Endodermal cell (in vitro differentiated cells): ENCODE results near the gene CAMKMT. TPM values are rescaled to one million over a fixed set of nuclear protein-coding genes. Genes with fewer than 3 reads are reported as not detected.

ENCODE experiments used
- DNase-seq: peaks from one replicate; pipeline ENCODE4 v3.0.0-alpha.2; 2017
- H3K27ac ChIP-seq: 2 replicates; pipeline ENCODE4 v1.5.1; 2013; ENCODE audit warnings: mild to moderate bottlenecking, low read depth, low read length, moderate library complexity
- H3K27me3 ChIP-seq: 2 replicates; pipeline ENCODE4 v1.6.1; 2013; ENCODE audit warnings: mild to moderate bottlenecking, low read length, moderate library complexity; ENCODE audit not compliant: insufficient read depth, control insufficient read depth, poor library complexity, severe bottlenecking
- H3K36me3 ChIP-seq: 2 replicates; pipeline ENCODE4 v1.7.0; 2013; ENCODE audit warnings: mild to moderate bottlenecking, low read length, moderate library complexity; ENCODE audit not compliant: control insufficient read depth, insufficient read depth
- H3K4me1 ChIP-seq: one replicate; pipeline ENCODE4 v1.7.0; 2013; ENCODE audit warnings: low read length; ENCODE audit not compliant: control insufficient read depth, insufficient read depth
- H3K4me3 ChIP-seq: 2 replicates; pipeline ENCODE4 v1.5.1; 2013; ENCODE audit warnings: mild to moderate bottlenecking, low read length, moderate library complexity
- H3K9ac ChIP-seq: 2 replicates; pipeline ENCODE4 v1.6.1; 2013; ENCODE audit warnings: mild to moderate bottlenecking, low read length, moderate library complexity; ENCODE audit not compliant: poor library complexity, severe bottlenecking; ENCODE audit errors: extremely low read depth
- H3K9me3 ChIP-seq: 2 replicates; pipeline ENCODE4 v1.6.1; 2013; ENCODE audit warnings: mild to moderate bottlenecking, low read length, moderate library complexity; ENCODE audit not compliant: control insufficient read depth
- H3K27ac Mint-ChIP-seq: 2 replicates; pipeline ENCODE4 v1.8.0; 2020; ENCODE audit warnings: mixed read lengths
- H3K27me3 Mint-ChIP-seq: 2 replicates; pipeline ENCODE4 v1.8.0; 2021; ENCODE audit warnings: mild to moderate bottlenecking, mixed read lengths; ENCODE audit not compliant: insufficient read depth
- H3K36me3 Mint-ChIP-seq: 2 replicates; pipeline ENCODE4 v1.8.0; 2020; ENCODE audit warnings: low read depth, mixed read lengths
- H3K4me1 Mint-ChIP-seq: 2 replicates; pipeline ENCODE4 v1.8.0; 2020; ENCODE audit warnings: mixed read lengths
- H3K4me3 Mint-ChIP-seq: 2 replicates; pipeline ENCODE4 v1.8.0; 2020; ENCODE audit warnings: mild to moderate bottlenecking, moderate library complexity, mixed read lengths
- H3K9me3 Mint-ChIP-seq: 2 replicates; pipeline ENCODE4 v1.8.0; 2020; ENCODE audit warnings: mild to moderate bottlenecking, mixed read lengths
- CTCF ChIP-seq: fragments of 200-600 bp; sonication (generic); conservative IDR thresholded peaks from 2 replicates; pipeline ENCODE4 v1.5.0; 2021; ENCODE audit warnings: antibody characterized with exemption, mild to moderate bottlenecking
- WGBS, 2 experiments: methylation state at CpG; one replicate each; pipeline versions ENCODE4 v1.1.5 to v1.1.7; 2013; ENCODE audit warnings: missing lambda C conversion rate in 2 of 2, mixed read lengths in 1 of 2; ENCODE audit not compliant: insufficient coverage in 1 of 2, insufficient read length in 1 of 2; 5-methylcytosine and 5-hydroxymethylcytosine counted together
- total RNA-seq, 2 donors: library from RNA; stranded (reverse); fragmentation: NEBNext Ultra II Directional in 1 of 2; extraction: Animal tissue kit (Norgen Biotek cat#: 25700) in 1 of 2; gene quantifications; 2 replicates in 1 of 2; 3 replicates in 1 of 2; pipeline ENCODE4 v1.2.1, GENCODE V29; 2021

Gene CAMKMT
- total RNA-seq, 2 donors from 2014 or later, result 31.4 to 57.5 TPM

GRCh38 chr2:44579115-44579836, 217.5 kb downstream of the CAMKMT start:
- Histone ChIP-seq H3K9ac (no peak overlapping the region), H3K4me1 (peaks cover 6% of the 10 kb centered on the region), H3K9me3 (no peaks in the 10 kb centered on the region), H3K36me3 (no peaks in the 10 kb centered on the region), H3K27ac (no peak overlapping the region), H3K27me3 (no peaks in the 10 kb centered on the region), H3K4me3 (no peak overlapping the region)
- Mint-ChIP-seq H3K4me1 (peaks cover 10% of the 10 kb centered on the region), H3K9me3 (no peaks in the 10 kb centered on the region), H3K36me3 (no peaks in the 10 kb centered on the region), H3K4me3 (no peak overlapping the region), H3K27ac (no peak overlapping the region), H3K27me3 (no peaks in the 10 kb centered on the region)
- DNase-seq, result no peak
- WGBS, 2 experiments, result 83 to 88% methylated on average over 6 of the region's 6 CpGs
- TF ChIP-seq CTCF, result no peak

- no peaks in the 10 kb centered on the region for H3K27me3 ChIP-seq
- H3K9ac ChIP-seq, result no peak overlapping the region
- Mint-ChIP-seq H3K4me3 (no peak overlapping the region), H3K36me3 (no peaks in the 10 kb centered on the region), H3K9me3 (no peaks in the 10 kb centered on the region), H3K27ac (no peak overlapping the region), H3K27me3 (no peaks in the 10 kb centered on the region), H3K4me1 (peaks cover 10% of the 10 kb centered on the region)
- no peak for TF ChIP-seq CTCF
- no peaks in the 10 kb centered on the region for H3K36me3 ChIP-seq
- no peak overlapping the region for H3K27ac ChIP-seq
- no peak overlapping the region for H3K4me3 ChIP-seq
- H3K9me3 ChIP-seq, result no peaks in the 10 kb centered on the region
- H3K4me1 ChIP-seq, result peaks cover 6% of the 10 kb centered on the region
- 93 to 94% methylated on average over 2 of the region's 2 CpGs for WGBS, 2 experiments
- DNase-seq, result no peak
These were observed 218.1 kb downstream of the CAMKMT start for GRCh38 chr2:44579837-44580230.

DNA sequence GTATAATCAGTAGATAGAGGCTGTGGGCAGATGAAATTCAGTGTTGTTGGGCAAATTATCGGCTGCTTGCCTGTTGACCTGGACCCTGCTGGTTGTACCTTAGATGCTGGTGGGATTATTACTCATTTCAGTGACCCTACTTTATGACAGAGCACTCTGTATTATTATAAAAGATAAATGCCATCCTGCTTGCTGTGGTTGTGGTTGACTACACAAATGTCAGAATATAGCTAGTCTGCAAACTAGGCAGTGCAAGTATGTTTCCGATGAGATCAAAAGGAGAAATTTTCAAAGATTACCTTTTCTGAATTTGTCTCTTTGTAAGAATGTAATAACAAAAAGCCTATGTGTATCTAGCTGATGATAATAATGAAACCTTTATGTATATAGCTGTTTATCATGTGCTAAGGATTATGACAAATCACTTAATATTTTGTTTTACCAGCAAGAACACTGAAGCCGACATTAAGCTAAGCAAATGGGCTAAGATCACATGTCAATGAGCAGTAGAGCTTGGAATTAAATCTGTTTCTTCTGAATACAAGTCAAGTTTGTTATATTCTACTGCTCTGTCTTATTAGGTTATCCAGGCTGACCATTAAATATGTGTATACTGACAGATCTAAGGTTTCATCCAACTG, 219.2 kb downstream of the CAMKMT start:
- Mint-ChIP-seq H3K4me1 (peaks cover 10% of the 10 kb centered on the region), H3K27me3 (no peaks in the 10 kb centered on the region), H3K36me3 (no peaks in the 10 kb centered on the region), H3K9me3 (no peaks in the 10 kb centered on the region), H3K4me3 (no peak overlapping the region), H3K27ac (no peak overlapping the region)
- Histone ChIP-seq H3K36me3 (no peaks in the 10 kb centered on the region), H3K27ac (no peak overlapping the region), H3K27me3 (no peaks in the 10 kb centered on the region), H3K4me3 (no peak overlapping the region), H3K4me1 (peaks cover 6% of the 10 kb centered on the region), H3K9ac (no peak overlapping the region), H3K9me3 (no peaks in the 10 kb centered on the region)
- TF ChIP-seq CTCF, result no peak
- no peak for DNase-seq
- 76% methylated on average over 3 of the region's 3 CpGs; no CpG with 5 or more reads in 1 of the 2 experiments for WGBS, 2 experiments
